RKO (cell line): ENCODE data around the gene SLC4A5.

Experiments
- DNase-seq: peaks from one replicate; pipeline ENCODE4 v3.0.0-alpha.2; 2016; ENCODE audit warnings: low spot score

SLC4A5 gene, protein sequence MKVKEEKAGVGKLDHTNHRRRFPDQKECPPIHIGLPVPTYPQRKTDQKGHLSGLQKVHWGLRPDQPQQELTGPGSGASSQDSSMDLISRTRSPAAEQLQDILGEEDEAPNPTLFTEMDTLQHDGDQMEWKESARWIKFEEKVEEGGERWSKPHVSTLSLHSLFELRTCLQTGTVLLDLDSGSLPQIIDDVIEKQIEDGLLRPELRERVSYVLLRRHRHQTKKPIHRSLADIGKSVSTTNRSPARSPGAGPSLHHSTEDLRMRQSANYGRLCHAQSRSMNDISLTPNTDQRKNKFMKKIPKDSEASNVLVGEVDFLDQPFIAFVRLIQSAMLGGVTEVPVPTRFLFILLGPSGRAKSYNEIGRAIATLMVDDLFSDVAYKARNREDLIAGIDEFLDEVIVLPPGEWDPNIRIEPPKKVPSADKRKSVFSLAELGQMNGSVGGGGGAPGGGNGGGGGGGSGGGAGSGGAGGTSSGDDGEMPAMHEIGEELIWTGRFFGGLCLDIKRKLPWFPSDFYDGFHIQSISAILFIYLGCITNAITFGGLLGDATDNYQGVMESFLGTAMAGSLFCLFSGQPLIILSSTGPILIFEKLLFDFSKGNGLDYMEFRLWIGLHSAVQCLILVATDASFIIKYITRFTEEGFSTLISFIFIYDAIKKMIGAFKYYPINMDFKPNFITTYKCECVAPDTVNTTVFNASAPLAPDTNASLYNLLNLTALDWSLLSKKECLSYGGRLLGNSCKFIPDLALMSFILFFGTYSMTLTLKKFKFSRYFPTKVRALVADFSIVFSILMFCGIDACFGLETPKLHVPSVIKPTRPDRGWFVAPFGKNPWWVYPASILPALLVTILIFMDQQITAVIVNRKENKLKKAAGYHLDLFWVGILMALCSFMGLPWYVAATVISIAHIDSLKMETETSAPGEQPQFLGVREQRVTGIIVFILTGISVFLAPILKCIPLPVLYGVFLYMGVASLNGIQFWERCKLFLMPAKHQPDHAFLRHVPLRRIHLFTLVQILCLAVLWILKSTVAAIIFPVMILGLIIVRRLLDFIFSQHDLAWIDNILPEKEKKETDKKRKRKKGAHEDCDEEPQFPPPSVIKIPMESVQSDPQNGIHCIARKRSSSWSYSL

GRCh38 chr2:74343316-74343715 is at the start of gene SLC4A5:
TSS of gene SLC4A5 (minus strand) at chr2:74343416. CDS start at chr2:74315023, 28,393 bp downstream.
- DNase-seq = no peak

GRCh38 chr2:74392449-74392743 is 49.2 kb upstream of the SLC4A5 start:
- no peak for DNase-seq

DNA sequence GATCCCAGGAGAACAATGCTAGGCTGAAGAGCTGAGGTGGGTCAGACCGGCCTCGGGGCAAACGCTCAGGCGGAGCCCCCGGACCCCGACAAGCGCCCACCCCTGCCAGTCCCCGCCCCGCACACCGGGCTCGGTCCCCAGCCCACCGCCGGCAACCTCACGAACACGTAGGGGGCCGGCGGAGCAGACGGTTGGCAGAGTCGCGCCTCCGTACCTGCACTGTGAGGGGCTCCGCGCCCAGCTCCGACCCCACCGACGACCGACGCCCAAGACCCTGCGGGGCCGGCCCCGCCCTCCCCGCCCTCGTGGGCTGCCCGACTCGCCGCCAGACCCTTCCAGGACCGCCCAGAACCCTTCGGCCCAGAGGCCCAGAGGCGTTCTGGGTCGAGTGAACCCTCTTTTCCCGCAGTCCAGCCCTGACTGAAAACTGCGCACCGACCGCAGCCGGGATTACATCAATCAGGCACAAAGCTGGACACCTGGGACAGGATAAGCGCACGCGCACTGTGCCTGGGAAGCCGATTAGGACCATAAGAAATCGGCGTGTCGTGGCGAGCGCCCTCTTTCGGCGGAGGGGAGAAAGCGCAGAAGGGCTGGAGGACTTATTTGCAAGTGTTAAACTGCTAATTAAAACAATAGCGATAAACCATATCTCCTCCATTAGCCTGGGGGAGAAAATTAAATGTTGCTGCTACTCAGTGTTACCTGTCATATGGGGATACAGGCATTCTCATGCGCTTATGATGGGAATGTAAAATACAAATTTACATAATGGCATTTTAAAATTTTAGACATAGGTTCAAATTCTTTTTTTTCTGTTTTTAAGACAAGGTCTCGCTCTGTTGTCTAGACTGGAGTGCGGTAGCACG is 48.6 kb upstream of the SLC4A5 start:
- peak; percentile 93 for DNase-seq

DNA sequence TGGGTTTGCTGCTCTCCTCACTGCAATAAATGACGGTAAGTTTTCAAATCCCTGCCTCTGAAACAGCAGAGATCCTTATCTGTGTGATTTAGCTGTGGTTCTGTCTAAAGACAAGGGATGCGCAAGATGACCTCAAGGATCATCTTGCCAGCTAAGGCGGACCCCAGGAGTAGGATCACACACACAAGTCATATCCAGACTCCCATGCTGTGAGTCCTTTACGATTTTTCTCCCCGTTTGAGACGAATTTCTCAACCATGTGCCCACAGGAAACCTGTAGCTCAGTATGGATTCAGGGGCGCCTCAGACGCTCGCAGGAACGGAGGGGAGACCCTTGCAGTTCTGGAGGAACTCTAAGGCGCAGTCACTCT is 48.0 kb upstream of the SLC4A5 start:
- DNase-seq = peak; percentile 49

DNA sequence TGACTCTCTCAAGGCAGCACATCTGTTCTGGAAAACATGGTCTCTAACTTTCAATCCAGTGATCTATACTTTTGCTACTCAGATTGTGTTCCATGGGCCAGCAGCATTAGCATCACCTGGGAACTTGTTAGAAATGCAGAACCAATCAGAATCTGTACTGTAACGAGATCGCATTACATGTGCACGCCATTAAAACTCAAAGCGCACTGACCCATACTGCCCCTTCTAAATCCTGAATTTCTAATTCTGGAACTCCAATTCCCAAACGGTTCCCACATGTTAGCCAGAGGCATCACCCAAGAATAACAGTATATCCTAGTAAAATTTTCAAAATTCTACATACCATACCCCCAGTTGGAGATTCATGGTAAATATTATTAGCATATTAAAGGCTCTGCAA is 47.4 kb upstream of the SLC4A5 start:
- DNase-seq = no peak

DNA sequence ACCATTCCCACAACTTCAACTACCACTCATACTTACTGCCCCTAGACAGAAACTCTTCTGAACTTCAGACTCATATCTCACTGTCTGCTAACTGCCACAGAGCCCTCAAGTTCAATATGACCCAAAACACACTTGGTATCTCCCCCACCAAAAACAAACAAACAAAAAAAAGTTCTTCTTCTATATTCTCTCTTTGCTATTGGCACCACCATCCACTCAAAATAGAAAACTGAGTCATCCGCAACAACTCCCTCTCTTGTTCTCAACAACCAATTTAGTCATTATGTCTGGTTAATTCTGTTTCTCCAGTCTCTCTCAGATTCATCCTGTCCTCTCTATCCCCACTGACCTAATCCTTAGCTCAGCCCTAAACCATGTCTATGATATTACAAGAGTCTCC is 44.1 kb upstream of the SLC4A5 start:
- DNase-seq = no peak

GRCh38 chr2:74385396-74385795 is 42.2 kb upstream of the SLC4A5 start:
- DNase-seq = no peak

- no peak for DNase-seq
Measured at GRCh38 chr2:74384051-74384450, 40.8 kb upstream of the SLC4A5 start.

DNA sequence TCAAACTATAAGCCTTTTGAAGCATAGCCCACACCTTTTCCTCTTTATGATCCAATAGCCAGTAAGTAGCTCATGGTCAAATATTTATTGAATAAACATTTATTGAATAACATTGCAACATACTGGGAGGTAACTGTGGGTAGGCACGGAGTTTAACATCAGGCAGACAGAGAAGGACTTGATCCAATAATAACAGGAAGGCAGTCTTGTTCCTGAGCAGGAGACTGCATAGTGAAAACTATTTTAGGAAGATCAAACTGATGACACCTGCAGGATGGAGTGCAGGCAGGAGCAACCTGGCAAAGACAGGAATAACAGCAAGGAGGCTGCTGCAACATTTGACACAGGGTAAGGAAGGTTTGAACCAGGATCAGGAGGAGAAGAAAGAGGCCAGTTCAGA is 40.0 kb upstream of the SLC4A5 start:
- no peak for DNase-seq

- no peak for DNase-seq
Measured at GRCh38 chr2:74381751-74382150, 38.5 kb upstream of the SLC4A5 start.

- peak; percentile 61 for DNase-seq
Measured at GRCh38 chr2:74379851-74380789, 36.9 kb upstream of the SLC4A5 start, which contains the start of gene DCTN1. TSS of gene DCTN1 (minus strand) at chr2:74380311. CDS start at chr2:74380037, 274 bp downstream.

GRCh38 chr2:74378007-74378406 is 34.8 kb upstream of the SLC4A5 start:
- no peak for DNase-seq

DNA sequence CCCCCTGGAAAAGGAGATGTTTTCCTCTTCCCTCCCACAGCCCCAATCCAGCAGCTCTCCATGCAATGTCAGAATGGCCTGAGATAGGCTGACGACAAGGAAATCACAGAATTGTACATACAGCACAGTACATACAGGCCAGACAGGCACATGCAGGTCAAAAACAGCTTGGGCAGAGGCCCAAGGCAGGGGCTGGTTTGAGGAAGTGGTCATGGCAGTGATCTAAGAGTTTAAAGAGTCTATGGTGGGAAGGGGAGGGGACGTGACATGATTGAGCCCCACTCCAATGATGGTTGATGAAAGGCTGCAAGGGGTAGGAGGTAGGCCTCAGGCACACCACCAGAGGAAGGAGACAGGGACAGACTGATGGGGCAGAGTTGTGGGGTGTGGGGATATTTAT is 32.6 kb upstream of the SLC4A5 start:
- no peak for DNase-seq

GRCh38 chr2:74374509-74375205 is 31.4 kb upstream of the SLC4A5 start:
- DNase-seq = no peak

DNA sequence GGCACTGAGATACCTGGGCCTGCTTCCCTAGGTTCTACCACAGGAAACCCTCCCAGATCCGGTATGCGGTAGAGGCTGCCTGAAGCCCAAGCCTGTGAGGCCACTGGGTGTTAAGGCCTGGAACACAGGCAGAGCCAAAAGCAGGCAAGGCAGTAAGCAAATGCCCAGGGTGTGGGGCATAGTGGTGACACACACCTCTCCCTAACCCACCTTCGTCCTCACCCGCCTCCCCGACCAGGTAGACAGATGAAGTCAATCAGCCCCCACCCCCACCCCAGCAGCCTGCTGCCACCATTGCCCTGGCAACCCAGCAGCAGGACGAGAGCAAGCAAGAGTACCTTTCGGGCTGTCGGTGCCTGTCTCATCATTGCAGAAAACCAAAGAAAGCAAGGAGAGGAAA is 30.8 kb upstream of the SLC4A5 start:
- no peak for DNase-seq

DNA sequence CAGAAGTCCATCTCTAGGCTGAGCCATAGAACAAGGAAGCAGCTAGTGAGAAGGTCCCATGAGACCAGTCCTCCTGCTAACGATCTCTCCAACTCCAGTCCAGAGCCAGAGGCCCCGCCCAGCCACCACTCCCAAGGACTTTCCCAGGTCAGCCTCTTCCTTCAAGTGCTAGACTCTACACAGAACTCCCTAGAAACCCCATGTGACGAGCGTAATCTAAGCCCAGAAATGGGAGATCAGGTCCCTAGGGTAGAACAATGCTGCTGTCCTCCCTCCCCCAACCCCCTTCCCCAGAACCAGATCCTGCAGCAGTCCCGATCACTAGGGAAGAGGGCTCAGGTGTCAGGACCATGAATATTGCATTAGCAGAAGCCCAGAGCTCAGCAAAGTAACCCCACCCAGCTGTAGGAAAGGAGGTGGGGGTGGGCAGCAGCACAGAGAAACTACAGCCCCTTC is 30.0 kb upstream of the SLC4A5 start:
- DNase-seq = no peak

DNA sequence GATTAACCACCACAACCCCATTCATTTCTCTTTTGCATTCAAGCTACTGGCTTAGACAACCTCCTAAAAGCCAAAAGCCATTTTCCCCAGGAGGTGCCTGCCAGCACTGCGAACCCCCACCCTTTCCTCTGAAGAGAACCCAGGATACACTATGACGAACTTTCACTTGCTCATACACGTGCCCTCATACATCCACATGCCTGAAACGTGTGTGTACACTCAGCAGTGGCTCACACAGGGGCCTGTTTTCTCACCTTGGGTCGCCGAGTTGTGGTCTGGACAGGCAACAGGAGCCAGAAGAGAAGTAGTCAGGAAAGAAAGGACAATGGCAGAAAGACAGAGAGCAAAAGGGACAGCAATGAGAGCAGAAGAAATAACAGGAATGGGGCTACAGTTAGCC is 29.5 kb upstream of the SLC4A5 start:
- DNase-seq = no peak

DNA sequence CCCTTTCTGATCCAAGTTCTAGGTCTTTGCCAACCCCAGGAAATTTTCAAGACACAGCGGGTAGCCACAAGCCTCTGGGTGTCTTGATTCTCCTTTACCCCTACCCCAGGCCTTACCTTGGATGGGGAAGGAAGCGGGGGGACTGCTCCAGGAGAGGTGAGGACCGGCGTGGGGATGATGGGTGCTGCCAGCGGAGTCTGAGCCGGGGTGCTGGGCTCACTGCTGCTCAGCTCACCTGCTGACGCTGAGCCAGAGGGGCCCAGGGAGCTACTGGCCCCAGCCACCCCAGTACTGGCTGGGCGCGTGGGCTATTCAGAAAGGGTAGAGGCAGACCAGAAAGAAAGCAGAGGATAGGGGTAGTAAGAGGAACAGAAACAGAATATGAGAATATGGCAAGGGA is 28.2 kb upstream of the SLC4A5 start:
- no peak for DNase-seq

GRCh38 chr2:74369976-74370375 is 26.8 kb upstream of the SLC4A5 start:
- DNase-seq = no peak

DNA sequence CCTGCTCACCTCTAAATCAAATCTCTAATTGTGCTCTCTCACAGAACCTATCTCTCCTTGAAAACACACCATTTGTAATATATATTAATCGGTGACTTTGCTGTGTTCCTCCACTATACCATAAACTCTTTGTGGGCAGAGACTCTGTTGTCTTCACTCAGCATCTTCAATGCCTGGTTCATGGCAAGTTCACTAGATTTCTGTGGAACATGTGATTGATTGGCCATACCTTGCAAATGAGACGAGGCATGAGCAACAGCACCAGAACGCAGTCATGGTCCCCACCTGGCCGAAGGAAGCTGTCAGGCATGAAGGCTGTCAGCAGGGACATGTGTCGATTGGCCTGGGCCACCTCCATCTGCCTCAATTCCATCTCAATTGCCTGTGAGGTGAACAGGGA is 25.3 kb upstream of the SLC4A5 start:
- DNase-seq = no peak
